ENCODE data around the gene CRX.

DNA sequence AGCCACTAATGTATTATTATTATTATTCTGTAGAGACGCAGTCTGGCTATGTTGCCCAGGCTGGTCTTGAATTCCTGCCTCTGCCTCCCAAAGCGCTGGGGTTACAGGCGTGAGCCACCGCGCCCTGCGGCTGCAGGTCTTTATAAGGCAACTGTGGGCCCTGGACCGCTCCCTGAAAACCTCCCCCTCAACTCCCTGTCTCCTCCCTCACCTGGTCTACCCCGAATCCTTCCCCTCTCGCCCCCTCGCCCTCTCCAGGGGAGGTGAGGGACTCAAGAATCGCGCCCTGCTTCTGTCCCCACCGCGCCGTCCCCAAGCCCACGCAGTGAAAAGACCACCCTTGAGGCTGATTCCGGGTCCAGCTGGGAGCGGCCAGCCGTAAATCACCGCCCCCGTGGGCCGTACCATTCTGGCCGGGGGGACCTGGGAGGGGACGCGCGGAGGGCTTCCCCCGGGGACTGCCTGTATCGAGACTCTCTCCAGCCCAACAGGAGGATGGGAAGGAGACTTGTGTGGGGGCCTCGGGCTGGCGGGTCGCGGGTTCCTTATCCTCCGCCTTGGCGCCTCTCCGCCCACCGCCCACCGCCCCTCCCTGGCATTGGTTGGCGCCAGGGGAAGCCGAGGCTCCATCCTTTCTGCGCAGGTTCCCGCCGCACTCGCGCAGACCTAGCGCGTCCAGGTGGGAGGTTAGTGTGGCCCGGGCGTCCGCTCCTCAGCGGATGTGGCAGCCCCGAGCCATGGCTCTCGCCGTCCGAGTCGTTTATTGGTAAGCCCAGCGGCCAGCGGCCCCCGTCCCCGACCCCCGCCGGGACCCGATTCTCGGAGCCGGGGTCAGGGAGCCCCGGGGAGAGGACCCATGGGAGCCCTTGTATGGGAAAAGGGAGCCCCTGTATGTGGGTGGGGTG, 43.4 kb upstream of the CRX start, which contains the start of gene SELENOW:
- TF ChIP-seq POLR2AphosphoS5 (IDR thresholded peaks at IDR 0.05; ENCODE audit: low read depth, low read length) (peak; percentile 95), FOSL2 (IDR thresholded peaks at IDR 0.05; ENCODE audit: borderline replicate concordance, low read depth) (no peak), FOXM1 (IDR thresholded peaks at IDR 0.05; ENCODE audit: low read depth) (peak; percentile 32; the same call in 1 of the 2 replicates), NRF1 (IDR thresholded peaks at IDR 0.05; ENCODE audit: low read depth, low read length) (peak; percentile 72)
- TF ChIP-seq, protein P1, sequence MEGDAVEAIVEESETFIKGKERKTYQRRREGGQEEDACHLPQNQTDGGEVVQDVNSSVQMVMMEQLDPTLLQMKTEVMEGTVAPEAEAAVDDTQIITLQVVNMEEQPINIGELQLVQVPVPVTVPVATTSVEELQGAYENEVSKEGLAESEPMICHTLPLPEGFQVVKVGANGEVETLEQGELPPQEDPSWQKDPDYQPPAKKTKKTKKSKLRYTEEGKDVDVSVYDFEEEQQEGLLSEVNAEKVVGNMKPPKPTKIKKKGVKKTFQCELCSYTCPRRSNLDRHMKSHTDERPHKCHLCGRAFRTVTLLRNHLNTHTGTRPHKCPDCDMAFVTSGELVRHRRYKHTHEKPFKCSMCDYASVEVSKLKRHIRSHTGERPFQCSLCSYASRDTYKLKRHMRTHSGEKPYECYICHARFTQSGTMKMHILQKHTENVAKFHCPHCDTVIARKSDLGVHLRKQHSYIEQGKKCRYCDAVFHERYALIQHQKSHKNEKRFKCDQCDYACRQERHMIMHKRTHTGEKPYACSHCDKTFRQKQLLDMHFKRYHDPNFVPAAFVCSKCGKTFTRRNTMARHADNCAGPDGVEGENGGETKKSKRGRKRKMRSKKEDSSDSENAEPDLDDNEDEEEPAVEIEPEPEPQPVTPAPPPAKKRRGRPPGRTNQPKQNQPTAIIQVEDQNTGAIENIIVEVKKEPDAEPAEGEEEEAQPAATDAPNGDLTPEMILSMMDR (IDR thresholded peaks at IDR 0.05) = no peak

All from SK-N-SH (cell line).